ENCODE measurements around the gene KRTAP22-1. TPM values are rescaled to one million over a fixed set of nuclear protein-coding genes. Genes with fewer than 3 reads are reported as not detected.

KRTAP22-1 gene
- total and polyA plus RNA-seq, 2 of the 13 experiments (the other 11 are each of a cell fraction or from before 2014, with no cell fraction given): not detected

GRCh38 chr21:30582870-30583269, 18.0 kb upstream of the KRTAP22-1 start (continued):
- TF ChIP-seq ZNF446 (CRISPR knock-in tag; IDR thresholded peaks at IDR 0.05) (no peak), RBM22 (optimal IDR thresholded peaks at IDR 0.05; ENCODE audit: low read length) (no peak), ZFP62 (CRISPR knock-in tag; IDR thresholded peaks at IDR 0.05) (no peak), CBX2 (IDR thresholded peaks at IDR 0.05; ENCODE audit: low read depth, low read length) (no peak), CBX2 (CRISPR knock-in tag; IDR thresholded peaks at IDR 0.05; ENCODE audit: low read depth) (no peak), ZNF83 (CRISPR knock-in tag; IDR thresholded peaks at IDR 0.05; ENCODE audit: borderline replicate concordance) (no peak), BHLHE40 (IDR thresholded peaks at IDR 0.05; ENCODE audit: low read length) (no peak), NR0B2 (CRISPR knock-in tag; IDR thresholded peaks at IDR 0.05) (no peak), RBM39 (IDR thresholded peaks at IDR 0.05; ENCODE audit: low read depth, low read length, poor library complexity, severe bottlenecking) (no peak), ZNF780A (CRISPR knock-in tag; IDR thresholded peaks at IDR 0.05) (no peak), ZNF597 (CRISPR knock-in tag; IDR thresholded peaks at IDR 0.05) (no peak), POLR2G (IDR thresholded peaks at IDR 0.05; ENCODE audit: low read depth, low read length) (no peak), ZNF749 (CRISPR knock-in tag; IDR thresholded peaks at IDR 0.05; ENCODE audit: borderline replicate concordance) (no peak), GATAD1 (CRISPR knock-in tag; IDR thresholded peaks at IDR 0.05) (no peak), IRF1 (CRISPR knock-in tag; IDR thresholded peaks at IDR 0.05; ENCODE audit: low read depth) (no peak), ZNF773 (CRISPR knock-in tag; IDR thresholded peaks at IDR 0.05; ENCODE audit: borderline replicate concordance) (no peak), TFAP4 (IDR thresholded peaks at IDR 0.05; ENCODE audit: borderline replicate concordance, low read depth) (no peak), ZBTB34 (CRISPR knock-in tag; IDR thresholded peaks at IDR 0.05) (no peak)
